NCI-H1092 (cell line): Measurements from ENCODE around the gene EBF3.

Experiments used
- DNase-seq: peaks from one replicate; lab custom pipeline; 2025; lab: John Stamatoyannopoulos, UW

Gene EBF3

GRCh38 chr10:129887986-129888783 lies 75.9 kb downstream of the EBF3 start:
- no peak for DNase-seq

GRCh38 chr10:129887381-129887905 lies 76.6 kb downstream of the EBF3 start:
- DNase-seq, result no peak

GRCh38 chr10:129886263-129886662 lies 77.8 kb downstream of the EBF3 start:
- DNase-seq, result no peak

- no peak for DNase-seq
These were observed 78.5 kb downstream of the EBF3 start for GRCh38 chr10:129885526-129885925.

- DNase-seq, result no peak
These were observed 79.5 kb downstream of the EBF3 start for GRCh38 chr10:129884398-129885078.

DNA sequence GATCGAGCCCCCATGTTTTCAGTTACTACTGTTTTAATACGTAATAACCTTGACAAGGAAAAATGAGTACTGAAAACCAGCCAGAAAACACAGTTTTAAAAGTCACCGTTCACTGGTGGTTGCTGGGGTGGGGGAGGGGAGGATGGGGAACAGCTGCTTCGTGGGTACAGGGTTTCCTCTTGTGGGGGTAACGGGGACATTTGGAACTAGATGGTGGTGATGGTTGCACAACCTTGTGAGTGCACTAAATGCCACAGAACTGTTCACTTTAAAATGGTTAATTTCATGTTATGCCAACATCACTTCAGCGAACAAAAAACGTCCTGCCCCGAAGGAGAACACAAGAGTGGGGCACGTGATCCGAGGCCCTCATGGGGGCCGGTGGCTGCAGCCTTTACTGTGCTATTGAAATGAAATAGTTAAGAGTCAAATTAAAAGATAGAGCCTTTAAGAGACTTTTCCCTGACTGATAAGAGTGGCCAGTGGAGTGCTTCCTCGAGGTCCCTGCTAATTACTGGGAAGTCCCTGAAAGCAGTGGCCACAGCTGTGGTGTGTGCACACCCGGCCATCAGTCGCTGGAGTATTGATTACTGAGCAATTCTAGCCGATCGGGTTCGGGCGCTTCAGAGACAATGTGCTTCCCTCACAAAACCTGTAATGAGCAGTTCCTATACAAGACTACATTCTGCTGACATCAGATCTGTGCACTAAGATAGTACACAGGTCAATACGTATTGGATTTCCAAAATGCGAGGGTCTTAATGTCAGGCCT lies 80.3 kb downstream of the EBF3 start:
- DNase-seq, result no peak

- DNase-seq, result no peak
These were observed 81.0 kb downstream of the EBF3 start for GRCh38 chr10:129883029-129883428.

DNA sequence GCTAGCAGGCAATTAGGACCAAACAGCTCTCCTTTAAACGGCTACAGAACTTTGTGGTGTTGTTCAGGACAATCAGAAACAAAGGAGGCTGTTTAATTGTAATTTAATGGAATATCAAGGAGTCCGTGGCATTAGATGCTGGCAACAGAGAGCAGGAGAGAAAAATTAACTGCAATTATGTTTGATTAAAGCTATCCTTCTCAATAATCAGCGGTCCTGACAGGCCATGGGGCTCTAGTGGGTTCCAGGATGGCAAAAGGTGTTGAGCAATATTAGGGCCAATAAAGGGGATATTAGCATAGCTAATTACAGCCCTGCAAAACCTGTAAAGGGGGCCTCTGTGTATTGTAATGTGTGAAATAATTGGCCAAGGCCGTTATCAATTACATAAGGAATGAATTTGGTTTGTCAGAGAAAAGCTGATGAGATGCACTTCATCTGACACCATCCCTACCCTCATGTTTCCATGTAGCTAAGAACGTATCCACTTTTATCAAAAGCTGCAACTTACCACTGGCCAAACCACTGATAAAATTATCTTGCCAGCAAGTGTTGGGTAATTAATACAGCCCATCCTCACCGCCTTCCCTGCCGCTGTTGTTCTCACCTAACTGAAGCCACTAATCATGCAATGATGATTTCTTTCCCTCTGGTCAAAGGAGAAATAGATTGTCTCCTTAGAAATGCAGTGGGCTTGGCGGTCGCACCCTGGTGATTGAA lies 81.6 kb downstream of the EBF3 start:
- DNase-seq, result no peak

- no peak for DNase-seq
These were observed 82.4 kb downstream of the EBF3 start for GRCh38 chr10:129881641-129882040.

- no peak for DNase-seq
These were observed 83.7 kb downstream of the EBF3 start for GRCh38 chr10:129880191-129880870.

DNA sequence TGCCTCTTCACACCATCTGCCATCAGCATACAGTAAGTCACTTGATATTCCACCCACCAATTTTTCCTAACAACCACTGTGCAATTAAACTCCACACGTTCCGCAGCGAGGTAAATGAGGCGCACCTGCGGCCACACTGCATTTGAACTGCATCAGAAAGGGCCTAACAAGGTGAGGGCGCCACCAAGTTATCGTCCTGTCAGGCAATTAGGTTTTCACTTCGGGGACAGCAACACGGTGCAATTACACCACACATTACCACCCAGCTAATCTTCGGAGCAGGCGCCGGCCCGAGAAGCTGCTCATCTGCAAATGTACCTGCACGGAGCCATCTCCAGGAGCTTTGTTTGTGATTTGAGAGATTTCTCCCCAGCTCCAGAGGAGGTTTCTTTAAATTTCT lies 84.4 kb downstream of the EBF3 start:
- DNase-seq, result no peak

GRCh38 chr10:129878835-129879234 lies 85.2 kb downstream of the EBF3 start:
- no peak for DNase-seq

GRCh38 chr10:129877773-129878371 lies 86.2 kb downstream of the EBF3 start:
- DNase-seq, result no peak

- DNase-seq, result no peak
These were observed 87.2 kb downstream of the EBF3 start for GRCh38 chr10:129876838-129877237.

DNA sequence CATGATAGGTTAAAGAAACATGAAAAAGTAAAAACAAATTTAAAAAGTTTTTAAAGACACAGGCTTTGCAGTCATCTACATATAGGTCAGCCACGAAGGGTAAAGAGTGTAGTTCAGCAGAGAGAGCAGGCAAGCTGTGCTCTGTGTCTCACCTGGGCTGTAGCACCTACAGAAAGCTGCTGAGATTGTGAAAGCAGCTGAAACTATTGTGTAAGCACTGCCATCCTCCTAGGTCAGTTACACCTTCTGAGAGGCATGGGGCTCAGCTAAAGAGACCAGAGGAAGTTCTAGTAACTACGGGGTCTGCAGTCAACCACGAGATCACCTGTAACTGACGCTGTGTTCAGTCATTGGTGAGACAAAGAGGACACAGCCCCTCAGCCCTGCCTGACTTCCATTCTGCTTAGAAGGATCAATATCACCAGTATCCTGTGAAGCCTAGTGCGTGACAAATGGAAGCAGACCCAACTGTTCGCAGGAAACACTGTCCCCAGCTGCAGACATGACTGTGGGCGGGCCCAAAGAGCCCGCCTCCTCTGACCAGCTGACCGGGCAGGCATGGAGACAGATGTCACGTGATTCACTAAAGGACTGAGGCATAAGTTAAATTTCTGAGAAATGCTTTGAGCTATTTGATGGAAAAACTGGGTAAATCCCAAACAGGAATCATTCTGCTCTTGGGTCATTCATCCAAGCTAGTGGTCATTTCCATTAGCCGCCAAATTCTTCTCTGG lies 87.9 kb downstream of the EBF3 start:
- no peak for DNase-seq

DNA sequence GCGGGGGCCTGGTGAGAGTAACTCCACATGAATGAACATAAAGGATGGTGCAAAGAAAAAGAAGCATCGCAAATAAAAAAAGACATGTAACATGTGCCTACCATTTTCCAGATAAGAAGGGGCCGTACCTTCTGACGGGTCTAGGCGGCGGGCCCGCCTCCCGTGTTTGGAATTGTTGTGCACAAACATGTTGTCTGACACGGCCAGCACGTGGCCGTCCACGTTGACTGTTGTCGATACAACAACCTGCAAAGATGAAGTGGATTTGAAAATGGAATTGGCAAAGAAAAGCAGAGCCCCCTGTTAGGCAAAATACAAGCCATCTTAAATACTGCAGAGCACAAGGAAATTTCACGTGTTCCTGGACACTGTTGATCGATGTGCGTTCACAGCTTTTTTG lies 90.7 kb downstream of the EBF3 start:
- no peak for DNase-seq

- DNase-seq, result no peak
These were observed 92.1 kb downstream of the EBF3 start for GRCh38 chr10:129871966-129872365.

- peak; percentile 75 for DNase-seq
These were observed 93.0 kb downstream of the EBF3 start for GRCh38 chr10:129870961-129871621.

- DNase-seq, result no peak
These were observed 93.7 kb downstream of the EBF3 start for GRCh38 chr10:129870474-129870757.
